Motor neuron (in vitro differentiated cells): ENCODE data around the gene RABGAP1L. TPM values are rescaled to one million over a fixed set of nuclear protein-coding genes. Genes with fewer than 3 reads are reported as not detected.
A peak's percentile ranks its signal among the peaks of the same experiment; 100 is the strongest.

ENCODE experiments used
- ATAC-seq, 8 experiments: fragments of 200-7000 bp; cut with Tn5 transposase; replicated peaks in 6 of 8; 2 replicates each; pipeline ENCODE4 v1.8.0; 2021; ENCODE audit warnings: mild to moderate bottlenecking in 8 of 8, moderate library complexity in 8 of 8
- H3K27ac ChIP-seq, 2 donors: fragments of 250-450 bp; sonication (Bioruptor Pico); 2 replicates each; pipeline ENCODE4 v1.9.0; 2021; ENCODE audit warnings: antibody characterized with exemption in 2 of 2, mild to moderate bottlenecking in 2 of 2, moderate library complexity in 1 of 2
- H3K4me1 ChIP-seq, 2 donors: fragments of 250-450 bp; sonication (Bioruptor Pico); replicated peaks in 1 of 2; 2 replicates each; pipeline ENCODE4 v1.6.1; 2021; ENCODE audit warnings: antibody characterized with exemption in 2 of 2, mild to moderate bottlenecking in 2 of 2, moderate library complexity in 1 of 2
- H3K4me3 ChIP-seq, 5 donors: fragments of 250-450 bp; sonication (Bioruptor Pico); 2 replicates each; pipeline ENCODE4 v1.9.0; 2021; ENCODE audit warnings: antibody characterized with exemption in 5 of 5, mild to moderate bottlenecking in 5 of 5, moderate library complexity in 4 of 5
- WGBS, 10 experiments: fragments of 450-650 bp; shearing (Covaris generic); methylation state at CpG; one replicate each; pipeline ENCODE4 v1.0.0; 2022; 5-methylcytosine and 5-hydroxymethylcytosine counted together
- in situ Hi-C, 9 experiments: fragments of 400-800 bp; cut with MboI; loops; one replicate each; pipeline ENCODE4 v1.15.0; 2021; ENCODE audit warnings: low sequenced_read_pairs in 9 of 9, low pct_unique_long_range_greater_than_20kb in 2 of 9; ENCODE audit not compliant: unreplicated experiment in 9 of 9
- total RNA-seq, 8 experiments: library from RNA; unstranded; fragments of 300-600 nt; gene quantifications; 2 replicates each; pipeline versions ENCODE4 v1.2.3 to v1.2.4, GENCODE V29; 2022

RABGAP1L gene
- total RNA-seq, 8 experiments from 2014 or later: 22.0 to 60.3 (median 45.3) TPM

GRCh38 chr1:174958396-174958795, 799.1 kb downstream of the RABGAP1L start:
- H3K4me1 ChIP-seq: peaks cover 7 to 11% of the 10 kb centered on the region in 2 donors
- no peak overlapping the region for H3K27ac ChIP-seq
- in situ Hi-C loops: no loop called here
- no peak overlapping the region for H3K4me3 ChIP-seq
- WGBS, 10 experiments: 67 to 100% (median 100%) methylated on average over 1 of the region's 1 CpG; no CpG with 5 or more reads in 3 of the 10 experiments
- ATAC-seq: no peak

- Histone ChIP-seq H3K4me3 (no peak overlapping the region), H3K4me1 (no peaks in the 10 kb centered on the region), H3K27ac (no peak overlapping the region)
- peak in 1 of 8 experiments; percentile 71 for ATAC-seq
- in situ Hi-C loops: no loop called here
- 0 to 100% (median 82%) methylated on average over 1 to 2 of the region's 2 CpGs; no CpG with 5 or more reads in 1 of the 10 experiments for WGBS, 10 experiments
Measured at GRCh38 chr1:174960362-174960761, 801.0 kb downstream of the RABGAP1L start.

DNA sequence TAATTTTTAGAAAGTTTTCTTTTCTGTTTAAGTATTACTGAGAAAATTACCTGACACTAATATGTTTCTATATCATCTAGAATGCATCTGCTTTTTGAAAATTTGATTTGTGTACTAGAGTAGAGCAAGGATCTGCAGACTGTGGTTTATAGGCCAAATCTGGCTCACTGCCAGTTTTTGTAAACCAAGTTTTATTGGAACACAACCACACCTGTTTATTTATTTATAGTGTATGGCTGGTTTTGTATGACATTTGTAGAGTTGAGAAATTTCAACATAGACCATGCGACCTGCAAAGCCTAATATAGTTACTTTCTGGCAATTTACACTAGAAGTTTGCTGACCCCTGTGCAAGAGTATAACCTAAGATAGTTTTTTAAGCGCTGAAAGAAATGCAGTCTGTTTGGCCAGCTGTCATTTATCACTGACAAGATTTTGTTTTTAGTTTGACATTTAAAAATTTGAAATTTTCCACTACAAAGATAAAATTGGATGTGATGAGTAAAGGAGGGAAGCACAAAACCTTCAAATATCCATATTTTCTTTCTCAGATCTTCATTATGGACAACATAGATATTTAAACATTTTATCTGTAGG, 804.3 kb downstream of the RABGAP1L start:
- Histone ChIP-seq H3K4me1 (no peaks in the 10 kb centered on the region), H3K4me3 (no peak overlapping the region), H3K27ac (no peak overlapping the region)
- no peak for ATAC-seq
- WGBS, 10 experiments: 0 to 100% (median 79%) methylated on average over 1 to 2 of the region's 2 CpGs
- in situ Hi-C loops: no loop called here

- Histone ChIP-seq H3K27ac (no peak overlapping the region), H3K4me1 (no peaks in the 10 kb centered on the region)
Measured at GRCh38 chr1:174964261-174964971, 805.1 kb downstream of the RABGAP1L start.

DNA sequence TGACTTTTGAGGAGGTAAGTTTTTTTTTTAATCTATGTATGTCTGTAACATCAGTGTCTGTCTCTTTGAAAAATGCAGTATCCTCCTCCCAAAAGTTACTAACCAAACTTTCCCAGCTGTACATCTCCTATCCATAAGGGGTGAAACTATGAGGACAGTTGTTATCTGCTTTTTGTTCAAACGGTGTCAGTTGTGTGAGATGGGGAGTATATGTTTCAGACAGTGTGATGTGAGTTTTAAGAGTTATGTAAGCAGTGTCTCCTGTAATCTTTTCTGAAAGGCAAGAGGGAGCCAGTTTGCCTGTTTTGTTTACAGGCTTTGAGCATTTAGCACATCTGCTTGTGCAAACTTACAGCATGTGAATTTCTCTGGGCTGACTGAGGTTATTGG, 805.6 kb downstream of the RABGAP1L start:
- Histone ChIP-seq H3K27ac (no peak overlapping the region), H3K4me3 (no peak overlapping the region), H3K4me1 (no peaks in the 10 kb centered on the region)
- ATAC-seq: peak in 3 of 8 experiments; percentile 14 to 28 (median 17)
- in situ Hi-C loops: no loop called here
- WGBS, 10 experiments: 0 to 100% (median 70%) methylated on average over 1 of the region's 1 CpG; no CpG with 5 or more reads in 3 of the 10 experiments

More at GRCh38 chr1:174964261-174964971, 805.1 kb downstream of the RABGAP1L start:
- ATAC-seq: peak in 3 of 8 experiments; percentile 76 to 87 (median 87)
- no peak overlapping the region for H3K4me3 ChIP-seq
- 1 to 92% (median 67%) methylated on average over 3 to 6 of the region's 6 CpGs for WGBS, 10 experiments
- in situ Hi-C loops: no loop called here

DNA sequence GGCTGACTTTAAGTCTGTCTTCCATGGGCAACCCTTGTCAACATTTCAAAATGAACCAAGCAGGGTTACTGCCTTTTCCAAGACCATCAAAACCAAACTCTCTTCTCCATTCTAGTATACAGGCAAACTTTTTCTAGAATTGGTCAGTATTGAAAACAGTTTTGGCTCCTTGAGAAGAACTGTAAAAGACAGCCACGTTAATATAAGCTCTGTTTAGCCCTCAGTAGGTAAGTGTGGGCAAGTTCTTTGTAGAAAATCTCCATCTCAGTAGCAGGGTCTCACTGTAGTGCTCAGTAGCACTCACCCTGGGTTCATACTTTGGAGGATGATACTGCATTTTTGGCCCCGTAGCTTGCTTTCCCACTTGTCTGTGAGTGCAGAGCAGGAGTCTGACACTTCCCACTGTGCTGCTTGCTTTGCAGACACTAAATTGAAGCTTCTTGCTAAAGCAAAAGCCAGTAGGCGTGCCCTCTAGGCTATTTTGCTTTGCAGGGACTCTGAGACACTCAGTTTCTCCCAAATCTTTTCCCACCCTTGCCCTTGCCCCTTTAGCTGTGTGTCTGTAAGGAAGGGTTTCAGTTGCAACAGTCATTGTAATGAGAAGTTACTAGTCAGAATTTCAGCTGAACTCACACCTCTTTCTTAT, 806.2 kb downstream of the RABGAP1L start:
- ATAC-seq: peak in 4 of 8 experiments; percentile 9 to 22 (median 18)
- in situ Hi-C loops: no loop called here
- no peak overlapping the region for H3K27ac ChIP-seq
- H3K4me3 ChIP-seq: no peak overlapping the region
- H3K4me1 ChIP-seq: no peaks in the 10 kb centered on the region
- 8 to 86% (median 70%) methylated on average over 1 to 3 of the region's 3 CpGs; no CpG with 5 or more reads in 1 of the 10 experiments for WGBS, 10 experiments

DNA sequence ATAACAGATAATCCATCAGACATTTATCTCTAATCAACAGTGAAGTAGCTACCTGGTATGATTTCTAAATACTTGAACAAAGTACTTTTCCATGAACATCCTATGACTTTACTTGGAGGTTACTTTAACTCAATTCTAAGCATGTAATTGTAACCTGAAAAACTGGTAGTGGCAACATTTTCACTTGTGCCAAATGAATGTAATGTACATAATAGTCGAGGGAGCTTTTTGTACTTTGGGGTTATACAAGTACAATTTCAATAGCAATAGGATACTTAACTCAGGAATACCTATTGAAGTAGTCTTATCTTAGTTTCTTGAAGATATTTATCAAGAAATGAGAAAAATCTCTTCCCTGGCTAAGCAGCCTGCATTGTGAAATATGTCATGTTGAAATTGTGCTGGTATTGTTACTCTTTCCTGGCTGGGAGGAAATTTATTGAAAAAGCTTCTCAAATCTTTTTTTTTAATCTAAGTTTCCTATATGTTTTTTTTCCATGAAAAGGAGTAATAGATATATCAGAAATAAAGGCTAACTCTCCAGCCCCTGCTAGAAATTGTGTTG, 806.8 kb downstream of the RABGAP1L start:
- H3K4me3 ChIP-seq: no peak overlapping the region
- in situ Hi-C loops: no loop called here
- no peak overlapping the region for H3K27ac ChIP-seq
- ATAC-seq: no peak
- WGBS, 10 experiments: 0 to 100% (median 90%) methylated on average over 1 of the region's 1 CpG; no CpG with 5 or more reads in 1 of the 10 experiments
- H3K4me1 ChIP-seq: no peaks in the 10 kb centered on the region

GRCh38 chr1:174967845-174968705, 808.8 kb downstream of the RABGAP1L start:
- WGBS, 10 experiments: 55 to 85% (median 73%) methylated on average over 3 to 4 of the region's 4 CpGs
- ATAC-seq: no peak
- Histone ChIP-seq H3K27ac (no peak overlapping the region), H3K4me3 (no peak overlapping the region), H3K4me1 (no peaks in the 10 kb centered on the region)
- in situ Hi-C loops: no loop called here

- Histone ChIP-seq H3K27ac (no peak overlapping the region), H3K4me3 (no peak overlapping the region), H3K4me1 (no peaks in the 10 kb centered on the region)
- no peak for ATAC-seq
- 67 to 100% (median 80%) methylated on average over 2 to 5 of the region's 5 CpGs; no CpG with 5 or more reads in 1 of the 10 experiments for WGBS, 10 experiments
- in situ Hi-C loops: no loop called here
Measured at GRCh38 chr1:174968750-174969244, 809.5 kb downstream of the RABGAP1L start.

GRCh38 chr1:174969977-174970376, 810.7 kb downstream of the RABGAP1L start:
- 75 to 100% (median 100%) methylated on average over 1 of the region's 1 CpG; no CpG with 5 or more reads in 1 of the 10 experiments for WGBS, 10 experiments
- Histone ChIP-seq H3K4me3 (no peak overlapping the region), H3K27ac (no peak overlapping the region), H3K4me1 (no peaks in the 10 kb centered on the region)
- in situ Hi-C loops: no loop called here
- ATAC-seq: no peak

GRCh38 chr1:174971466-174971865, 812.1 kb downstream of the RABGAP1L start:
- Histone ChIP-seq H3K27ac (no peak overlapping the region), H3K4me3 (no peak overlapping the region), H3K4me1 (no peaks in the 10 kb centered on the region)
- in situ Hi-C loops: no loop called here
- no peak for ATAC-seq

DNA sequence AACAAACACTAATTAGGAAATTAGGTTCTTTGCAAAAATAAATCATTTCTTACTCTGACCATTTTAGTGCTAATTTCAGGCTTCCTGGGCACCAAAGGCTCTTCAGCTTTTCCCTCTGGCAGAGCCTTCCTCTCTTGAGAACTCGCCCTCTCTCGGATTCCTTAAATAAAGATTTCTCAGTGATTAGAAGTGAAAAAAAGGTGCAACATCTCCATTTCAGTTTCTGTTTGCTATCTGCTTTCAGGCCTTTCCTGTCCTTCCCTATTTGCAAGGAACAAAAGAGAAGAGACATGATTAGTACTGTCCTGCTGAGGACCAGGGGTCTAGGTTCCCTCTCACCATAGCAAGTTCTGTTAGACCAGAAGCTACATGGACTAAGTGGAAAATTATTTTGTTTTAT, 812.6 kb downstream of the RABGAP1L start:
- Histone ChIP-seq H3K4me3 (no peak overlapping the region), H3K27ac (no peak overlapping the region), H3K4me1 (no peaks in the 10 kb centered on the region)
- 75 to 100% (median 96%) methylated on average over 2 of the region's 2 CpGs; no CpG with 5 or more reads in 2 of the 10 experiments for WGBS, 10 experiments
- no peak for ATAC-seq
- in situ Hi-C loops: no loop called here
